Stimulated activated memory B cell treated with anti-CD40 and anti-IgM and Interleukin-4, amounts not matched to agents 10 μg/mL and 1 μg/mL and 100 μg/mL, for 72 hours (primary cell): ENCODE measurements around the gene AP1M1.

Experiments used
- ATAC-seq: fragments of 150-1000 bp; cut with Tn5 transposase; 2 replicates; pipeline ENCODE4 v1.10.0; 2021
- H3K27ac Mint-ChIP-seq: one replicate; pipeline ENCODE4 v1.8.0; 2022; ENCODE audit warnings: mild to moderate bottlenecking, mixed read lengths
- H3K27me3 Mint-ChIP-seq: one replicate; pipeline ENCODE4 v1.8.0; 2022; ENCODE audit warnings: mixed read lengths
- H3K36me3 Mint-ChIP-seq: one replicate; pipeline ENCODE4 v1.8.0; 2022; ENCODE audit warnings: mixed read lengths
- H3K4me1 Mint-ChIP-seq: one replicate; pipeline ENCODE4 v1.8.0; 2022; ENCODE audit warnings: mixed read lengths
- H3K4me3 Mint-ChIP-seq: one replicate; pipeline ENCODE4 v1.8.0; 2022; ENCODE audit warnings: mild to moderate bottlenecking, moderate library complexity, mixed read lengths
- H3K9me3 Mint-ChIP-seq: one replicate; pipeline ENCODE4 v1.8.0; 2022; ENCODE audit warnings: mixed read lengths

The AP1M1 gene

GRCh38 chr19:16249826-16250404, 52.2 kb downstream of the AP1M1 start:
- Mint-ChIP-seq H3K27ac (peak overlapping the region; percentile 15), H3K36me3 (peaks cover 2% of the 10 kb centered on the region), H3K4me1 (peaks cover 12% of the 10 kb centered on the region), H3K4me3 (no peak overlapping the region), H3K27me3 (no peaks in the 10 kb centered on the region), H3K9me3 (peaks cover 1% of the 10 kb centered on the region)
- no peak for ATAC-seq

GRCh38 chr19:16252459-16253205, 54.9 kb downstream of the AP1M1 start:
- Mint-ChIP-seq H3K36me3 (peaks cover 6% of the 10 kb centered on the region), H3K4me1 (peaks cover 13% of the 10 kb centered on the region), H3K9me3 (peaks cover 4% of the 10 kb centered on the region), H3K4me3 (peak overlapping the region; percentile 18), H3K27ac (no peak overlapping the region), H3K27me3 (no peaks in the 10 kb centered on the region)
- peak; percentile 90 for ATAC-seq

GRCh38 chr19:16254851-16255408, 57.2 kb downstream of the AP1M1 start:
- no peaks in the 10 kb centered on the region for H3K27me3 Mint-ChIP-seq
- ATAC-seq = no peak
- H3K27ac Mint-ChIP-seq = peak overlapping the region; percentile 14
- peaks cover 30% of the 10 kb centered on the region for H3K4me1 Mint-ChIP-seq
- H3K36me3 Mint-ChIP-seq = peaks cover 6% of the 10 kb centered on the region
- H3K9me3 Mint-ChIP-seq = peaks cover 4% of the 10 kb centered on the region
- H3K4me3 Mint-ChIP-seq = no peak overlapping the region

GRCh38 chr19:16257509-16258002, 59.8 kb downstream of the AP1M1 start:
- ATAC-seq = no peak
- Mint-ChIP-seq H3K9me3 (peaks cover 4% of the 10 kb centered on the region), H3K27ac (peak overlapping the region; percentile 82), H3K4me1 (peaks cover 56% of the 10 kb centered on the region), H3K4me3 (no peak overlapping the region), H3K27me3 (no peaks in the 10 kb centered on the region), H3K36me3 (peaks cover 6% of the 10 kb centered on the region)

- ATAC-seq = no peak
- H3K4me1 Mint-ChIP-seq = peaks cover 65% of the 10 kb centered on the region
- no peak overlapping the region for H3K4me3 Mint-ChIP-seq
- no peaks in the 10 kb centered on the region for H3K27me3 Mint-ChIP-seq
- peaks cover 4% of the 10 kb centered on the region for H3K9me3 Mint-ChIP-seq
- peaks cover 6% of the 10 kb centered on the region for H3K36me3 Mint-ChIP-seq
- peak overlapping the region; percentile 82 for H3K27ac Mint-ChIP-seq
These were observed 60.8 kb downstream of the AP1M1 start for GRCh38 chr19:16258440-16258903.

GRCh38 chr19:16259385-16260159, 61.9 kb downstream of the AP1M1 start:
- peak; percentile 96 for ATAC-seq
- peak overlapping the region; percentile 61 for H3K4me3 Mint-ChIP-seq
- H3K36me3 Mint-ChIP-seq = peaks cover 6% of the 10 kb centered on the region
- H3K9me3 Mint-ChIP-seq = peaks cover 4% of the 10 kb centered on the region
- H3K27ac Mint-ChIP-seq = peak overlapping the region; percentile 82
- H3K27me3 Mint-ChIP-seq = no peaks in the 10 kb centered on the region
- H3K4me1 Mint-ChIP-seq = peaks cover 68% of the 10 kb centered on the region

GRCh38 chr19:16260160-16260811, 62.6 kb downstream of the AP1M1 start:
- Mint-ChIP-seq H3K36me3 (peaks cover under 1% of the 10 kb centered on the region), H3K4me3 (no peak overlapping the region), H3K4me1 (peaks cover 68% of the 10 kb centered on the region), H3K27ac (peak overlapping the region; percentile 82), H3K9me3 (no peaks in the 10 kb centered on the region), H3K27me3 (no peaks in the 10 kb centered on the region)
- ATAC-seq = no peak

GRCh38 chr19:16260812-16261161, 63.1 kb downstream of the AP1M1 start:
- H3K4me1 Mint-ChIP-seq = peaks cover 67% of the 10 kb centered on the region
- H3K36me3 Mint-ChIP-seq = no peaks in the 10 kb centered on the region
- peak overlapping the region; percentile 2 for H3K4me3 Mint-ChIP-seq
- H3K27me3 Mint-ChIP-seq = no peaks in the 10 kb centered on the region
- ATAC-seq = no peak
- no peaks in the 10 kb centered on the region for H3K9me3 Mint-ChIP-seq
- H3K27ac Mint-ChIP-seq = peak overlapping the region; percentile 82

- Mint-ChIP-seq H3K4me3 (peak overlapping the region; percentile 18), H3K4me1 (peaks cover 67% of the 10 kb centered on the region), H3K27ac (peak overlapping the region; percentile 82), H3K9me3 (no peaks in the 10 kb centered on the region), H3K27me3 (no peaks in the 10 kb centered on the region), H3K36me3 (no peaks in the 10 kb centered on the region)
- ATAC-seq = no peak
These were observed 64.1 kb downstream of the AP1M1 start for GRCh38 chr19:16261584-16262368.

- peak overlapping the region; percentile 82 for H3K27ac Mint-ChIP-seq
- ATAC-seq = no peak
- peaks cover 70% of the 10 kb centered on the region for H3K4me1 Mint-ChIP-seq
- H3K9me3 Mint-ChIP-seq = no peaks in the 10 kb centered on the region
- H3K4me3 Mint-ChIP-seq = peak overlapping the region; percentile 45
- H3K27me3 Mint-ChIP-seq = no peaks in the 10 kb centered on the region
- H3K36me3 Mint-ChIP-seq = no peaks in the 10 kb centered on the region
These were observed 64.9 kb downstream of the AP1M1 start for GRCh38 chr19:16262618-16263017.

- ATAC-seq = peak; percentile 22
- H3K9me3 Mint-ChIP-seq = no peaks in the 10 kb centered on the region
- H3K27ac Mint-ChIP-seq = peak overlapping the region; percentile 82
- H3K4me3 Mint-ChIP-seq = peak overlapping the region; percentile 45
- no peaks in the 10 kb centered on the region for H3K36me3 Mint-ChIP-seq
- H3K27me3 Mint-ChIP-seq = no peaks in the 10 kb centered on the region
- H3K4me1 Mint-ChIP-seq = peaks cover 68% of the 10 kb centered on the region
These were observed 65.5 kb downstream of the AP1M1 start for GRCh38 chr19:16263141-16263761.

GRCh38 chr19:16265205-16265604, 67.5 kb downstream of the AP1M1 start:
- Mint-ChIP-seq H3K4me1 (peaks cover 61% of the 10 kb centered on the region), H3K27ac (peak overlapping the region; percentile 71)

GRCh38 chr19:16265890-16266585, 68.3 kb downstream of the AP1M1 start:
- no peak for ATAC-seq
- H3K9me3 Mint-ChIP-seq = no peaks in the 10 kb centered on the region
- no peaks in the 10 kb centered on the region for H3K27me3 Mint-ChIP-seq
- H3K4me1 Mint-ChIP-seq = peaks cover 52% of the 10 kb centered on the region
- H3K27ac Mint-ChIP-seq = peak overlapping the region; percentile 71
- no peaks in the 10 kb centered on the region for H3K36me3 Mint-ChIP-seq
- no peak overlapping the region for H3K4me3 Mint-ChIP-seq

More at GRCh38 chr19:16265205-16265604, 67.5 kb downstream of the AP1M1 start:
- ATAC-seq = no peak
- Mint-ChIP-seq H3K36me3 (no peaks in the 10 kb centered on the region), H3K4me3 (no peak overlapping the region), H3K27me3 (no peaks in the 10 kb centered on the region), H3K9me3 (no peaks in the 10 kb centered on the region)
